Ovary (tissue), 9 donors: ENCODE results near the gene GFRA1. TPM values are rescaled to one million over a fixed set of nuclear protein-coding genes. Genes with fewer than 3 reads are reported as not detected.

Experiments
- DNase-seq, 5 donors: peaks; one replicate each; pipeline ENCODE4 v3.0.0-alpha.2; 2019 to 2020
- H3K27ac ChIP-seq, 2 donors: fragments of 200-600 bp; one replicate each; pipeline versions ENCODE4 v1.5.1 to v1.8.0; 2019 to 2022
- H3K27me3 ChIP-seq: fragments of 200-600 bp; one replicate; pipeline ENCODE4 v1.8.0; 2022
- H3K36me3 ChIP-seq: fragments of 200-600 bp; sonication (generic); one replicate; pipeline ENCODE4 v1.5.1; 2019
- H3K4me1 ChIP-seq: one replicate; pipeline ENCODE4 v1.8.1; 2013; ENCODE audit warnings: mild to moderate bottlenecking, moderate library complexity; ENCODE audit not compliant: insufficient read depth
- H3K4me3 ChIP-seq: fragments of 200-600 bp; sonication (generic); one replicate; pipeline ENCODE4 v1.5.1; 2017
- H3K9me3 ChIP-seq, 2 donors: fragments of 200-600 bp in 1 of 2; sonication (generic) in 1 of 2; one replicate each; pipeline versions ENCODE4 v1.5.1 to v1.8.1; 2013 to 2019; ENCODE audit warnings: mild to moderate bottlenecking in 1 of 2, moderate library complexity in 1 of 2
- EP300 ChIP-seq: sonication (generic); formaldehyde crosslinking; IDR thresholded peaks from one replicate; pipeline ENCODE4 v1.6.1; 2017; ENCODE audit warnings: antibody characterized with exemption
- POLR2A ChIP-seq: fragments of 450-650 bp; IDR thresholded peaks from one replicate; pipeline ENCODE4 v1.6.1; 2017; ENCODE audit warnings: antibody characterized with exemption, mild to moderate bottlenecking, moderate library complexity
- WGBS, 3 donors: extraction: QIAGEN DNeasy Blood & Tissue Kit in 1 of 3; methylation state at CpG; one replicate each; pipeline versions ENCODE4 v1.1.5 to v1.1.7; 2013 to 2017; 5-methylcytosine and 5-hydroxymethylcytosine counted together
- intact Hi-C, 4 donors: fragments of 100-400 bp; cut with DNase I; formaldehyde crosslinking; loops; one replicate each; pipeline versions ENCODE4 v1.11.0 to v1.15.1; 2022 to 2023
- polyA plus RNA-seq, 2 donors: library from polyadenylated mRNA; stranded (reverse); fragments of 200-250 nt in 1 of 2; fragments of 350-450 nt in 1 of 2; fragmentation: Illumina TruSeq in 1 of 2; extraction: RNeasy Lipid Tissue Mini Kit (QIAGEN cat#74804) in 1 of 2; gene quantifications; one replicate each; pipeline ENCODE4 v1.2.3, GENCODE V29; 2013 to 2014
- total RNA-seq, 7 donors: library from RNA; depleted of rRNA in 2 of 7; stranded (reverse); fragments of >200 nt in 2 of 7; fragmentation: NEBNext Ultra II Directional in 3 of 7; extraction: Animal tissue kit (Norgen Biotek cat#: 25700) in 3 of 7; gene quantifications; one replicate each; pipeline versions ENCODE4 v1.1.0 to v1.2.4, GENCODE V29; 2016 to 2023
- TF ChIP-seq, protein P1 (sequence below), 3 donors: fragments of 450-650 bp in 2 of 3; fragments of 200-600 bp in 1 of 3; IDR thresholded peaks; one replicate each; pipeline versions ENCODE4 v1.5.1 to v1.8.0; 2016 to 2022; ENCODE audit warnings: antibody characterized with exemption in 3 of 3, mild to moderate bottlenecking in 1 of 3
- donor health status: DM: no; HTN: no; CAD: no; lungs with moderate emphysema.
- donor health status: DM: no; HTN: no; CAD: no.
- donor health status: Bipolar disorder and iron deficiency.
- donor health status: DM: yes; HTN: yes; CAD: no.
- donor health status: DM: no; HTN: no; CAD: no.
- donor health status: DM: yes; HTN: yes; CAD: no.

Gene GFRA1
- total and polyA plus RNA-seq, 9 donors, result 3.1 to 28.4 (median 11.8) TPM

GRCh38 chr10:116184512-116184794, 88.6 kb downstream of the GFRA1 start:
- no peak overlapping the region for H3K27ac ChIP-seq
- H3K36me3 ChIP-seq, result no peaks in the 10 kb centered on the region
- H3K4me1 ChIP-seq, result no peaks in the 10 kb centered on the region
- TF ChIP-seq POLR2A (no peak), EP300 (no peak)
- TF ChIP-seq, protein P1, sequence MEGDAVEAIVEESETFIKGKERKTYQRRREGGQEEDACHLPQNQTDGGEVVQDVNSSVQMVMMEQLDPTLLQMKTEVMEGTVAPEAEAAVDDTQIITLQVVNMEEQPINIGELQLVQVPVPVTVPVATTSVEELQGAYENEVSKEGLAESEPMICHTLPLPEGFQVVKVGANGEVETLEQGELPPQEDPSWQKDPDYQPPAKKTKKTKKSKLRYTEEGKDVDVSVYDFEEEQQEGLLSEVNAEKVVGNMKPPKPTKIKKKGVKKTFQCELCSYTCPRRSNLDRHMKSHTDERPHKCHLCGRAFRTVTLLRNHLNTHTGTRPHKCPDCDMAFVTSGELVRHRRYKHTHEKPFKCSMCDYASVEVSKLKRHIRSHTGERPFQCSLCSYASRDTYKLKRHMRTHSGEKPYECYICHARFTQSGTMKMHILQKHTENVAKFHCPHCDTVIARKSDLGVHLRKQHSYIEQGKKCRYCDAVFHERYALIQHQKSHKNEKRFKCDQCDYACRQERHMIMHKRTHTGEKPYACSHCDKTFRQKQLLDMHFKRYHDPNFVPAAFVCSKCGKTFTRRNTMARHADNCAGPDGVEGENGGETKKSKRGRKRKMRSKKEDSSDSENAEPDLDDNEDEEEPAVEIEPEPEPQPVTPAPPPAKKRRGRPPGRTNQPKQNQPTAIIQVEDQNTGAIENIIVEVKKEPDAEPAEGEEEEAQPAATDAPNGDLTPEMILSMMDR (IDR thresholded peaks at IDR 0.05), result no peak
- no peaks in the 10 kb centered on the region for H3K27me3 ChIP-seq
- no peaks in the 10 kb centered on the region for H3K9me3 ChIP-seq
- DNase-seq, result no peak
- no peak overlapping the region for H3K4me3 ChIP-seq
- WGBS, 3 donors, result 91 to 95% (median 91%) methylated on average over 3 of the region's 3 CpGs
- intact Hi-C loops, result no loop called here

DNA sequence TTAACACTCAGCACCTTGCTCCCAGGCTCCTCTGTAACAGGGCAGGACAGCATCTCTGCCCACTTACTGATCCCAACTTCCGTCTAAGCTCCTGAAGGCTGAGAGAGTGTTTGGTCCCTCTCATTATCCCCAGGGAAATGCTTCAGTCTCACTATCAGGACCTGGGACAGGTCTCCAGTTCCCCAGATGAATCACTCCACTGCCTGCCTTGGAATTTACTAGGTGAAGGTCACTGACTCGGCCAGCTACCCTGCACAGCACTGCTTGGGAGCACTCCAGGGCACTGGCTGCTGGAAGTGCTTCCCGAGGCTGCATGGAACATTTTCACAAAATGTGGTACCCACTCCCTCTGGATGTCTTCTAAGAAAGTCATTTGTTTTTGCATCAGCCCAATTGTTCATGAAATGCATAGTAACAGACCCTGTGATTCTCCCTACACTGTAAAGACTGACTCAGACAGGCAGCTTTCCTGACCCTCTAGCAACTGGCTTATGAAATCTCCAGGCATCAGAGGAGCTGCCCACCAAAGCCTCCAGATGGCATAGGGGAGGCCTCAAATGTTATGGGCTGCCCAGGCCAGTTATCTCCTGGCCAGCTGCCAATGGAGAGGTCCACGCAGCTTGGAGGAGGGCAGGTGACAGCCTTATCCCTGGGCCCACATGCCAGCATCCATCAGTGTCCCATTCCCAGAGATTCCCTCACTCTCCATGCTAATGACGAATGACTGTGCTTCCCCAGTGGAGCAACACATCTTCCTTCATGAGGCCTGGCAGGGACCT, 89.1 kb downstream of the GFRA1 start:
- no peaks in the 10 kb centered on the region for H3K27me3 ChIP-seq
- WGBS, 3 donors, result 24 to 33% (median 27%) methylated on average over 5 of the region's 5 CpGs
- intact Hi-C loops, result no loop called here
- H3K9me3 ChIP-seq, result no peaks in the 10 kb centered on the region
- TF ChIP-seq EP300, result no peak
- TF ChIP-seq, protein P1 (IDR thresholded peaks at IDR 0.05), result no peak
- TF ChIP-seq POLR2A, result no peak
- no peaks in the 10 kb centered on the region for H3K36me3 ChIP-seq
- no peak for DNase-seq
- H3K4me3 ChIP-seq, result no peak overlapping the region
- no peak overlapping the region for H3K27ac ChIP-seq
- H3K4me1 ChIP-seq, result no peaks in the 10 kb centered on the region

GRCh38 chr10:116182426-116182825, 90.6 kb downstream of the GFRA1 start:
- Histone ChIP-seq H3K27ac (no peak overlapping the region), H3K9me3 (no peaks in the 10 kb centered on the region), H3K27me3 (no peaks in the 10 kb centered on the region), H3K4me1 (peaks cover 2% of the 10 kb centered on the region), H3K4me3 (no peak overlapping the region), H3K36me3 (no peaks in the 10 kb centered on the region)
- intact Hi-C loops, result no loop called here
- TF ChIP-seq, protein P1 (IDR thresholded peaks at IDR 0.05), result no peak
- TF ChIP-seq POLR2A, result no peak
- TF ChIP-seq EP300, result no peak
- no peak for DNase-seq
- 96 to 98% (median 97%) methylated on average over 2 of the region's 2 CpGs for WGBS, 3 donors

GRCh38 chr10:116178086-116178605, 94.9 kb downstream of the GFRA1 start:
- Histone ChIP-seq H3K4me1 (peaks cover 2% of the 10 kb centered on the region), H3K36me3 (no peaks in the 10 kb centered on the region), H3K4me3 (no peak overlapping the region), H3K27me3 (no peaks in the 10 kb centered on the region), H3K9me3 (no peaks in the 10 kb centered on the region), H3K27ac (no peak overlapping the region)
- TF ChIP-seq EP300 (no peak), POLR2A (no peak)
- TF ChIP-seq, protein P1 (IDR thresholded peaks at IDR 0.05), result no peak
- no peak for DNase-seq
- intact Hi-C loops, result no loop called here
- 21 to 31% (median 23%) methylated on average over 9 of the region's 9 CpGs for WGBS, 3 donors
